Subcutaneous abdominal adipose tissue (tissue), 5 donors: Measurements from ENCODE around the gene FBXW8.

ENCODE experiments used
- H3K27ac ChIP-seq: one replicate; pipeline ENCODE4 v1.7.0; 2013; ENCODE audit warnings: low read depth, mild to moderate bottlenecking, inconsistent platforms, low read length, moderate library complexity
- H3K27me3 ChIP-seq, 5 donors: one replicate each; pipeline ENCODE4 v1.7.0; 2013; ENCODE audit warnings: low read length in 5 of 5, inconsistent platforms in 1 of 5; ENCODE audit not compliant: control insufficient read depth in 5 of 5, insufficient read depth in 4 of 5
- H3K36me3 ChIP-seq, 5 donors: one replicate each; pipeline ENCODE4 v1.7.0; 2013; ENCODE audit warnings: low read length in 5 of 5; ENCODE audit not compliant: control insufficient read depth in 5 of 5, insufficient read depth in 5 of 5
- H3K4me1 ChIP-seq, 5 donors: one replicate each; pipeline ENCODE4 v1.7.0; 2013; ENCODE audit warnings: low read length in 5 of 5, mild to moderate bottlenecking in 3 of 5, moderate library complexity in 1 of 5; ENCODE audit not compliant: control insufficient read depth in 5 of 5, insufficient read depth in 5 of 5
- H3K4me3 ChIP-seq, 5 donors: one replicate each; pipeline ENCODE4 v1.7.0; 2013; ENCODE audit warnings: low read length in 5 of 5, low read depth in 1 of 5
- H3K9ac ChIP-seq, 5 donors: one replicate each; pipeline ENCODE4 v1.7.0; 2013; ENCODE audit warnings: low read length in 5 of 5, mild to moderate bottlenecking in 4 of 5, moderate library complexity in 3 of 5
- H3K9me3 ChIP-seq, 5 donors: one replicate each; pipeline ENCODE4 v1.7.0; 2013; ENCODE audit warnings: low read length in 5 of 5; ENCODE audit not compliant: control insufficient read depth in 5 of 5
- donor health status: healthy.
- donor health status: healthy.
- donor health status: healthy.
- donor health status: healthy.
- donor health status: healthy.

The FBXW8 gene

GRCh38 chr12:117015811-117016210 is 105.1 kb downstream of the FBXW8 start:
- no peaks in the 10 kb centered on the region for H3K27me3 ChIP-seq
- H3K36me3 ChIP-seq, result peaks cover 24 to 41% (median 31%) of the 10 kb centered on the region in 5 donors
- H3K27ac ChIP-seq, result no peak overlapping the region
- no peak overlapping the region for H3K9ac ChIP-seq
- H3K4me3 ChIP-seq, result no peak overlapping the region
- H3K4me1 ChIP-seq, result peaks cover 0 to 10% (median 7%) of the 10 kb centered on the region in 5 donors
- H3K9me3 ChIP-seq, result peaks cover 0 to 16% (median 9%) of the 10 kb centered on the region in 5 donors

- Histone ChIP-seq H3K9me3 (peaks cover 0 to 16% (median 9%) of the 10 kb centered on the region in 5 donors), H3K36me3 (peaks cover 23 to 40% (median 33%) of the 10 kb centered on the region in 5 donors), H3K27ac (no peak overlapping the region)
These were observed 107.1 kb downstream of the FBXW8 start for GRCh38 chr12:117017807-117018206.

GRCh38 chr12:117018276-117018675 is 107.5 kb downstream of the FBXW8 start:
- H3K27me3 ChIP-seq, result no peaks in the 10 kb centered on the region
- no peak overlapping the region for H3K4me3 ChIP-seq
- peaks cover 23 to 44% (median 33%) of the 10 kb centered on the region in 5 donors for H3K36me3 ChIP-seq
- no peaks in the 10 kb centered on the region for H3K4me1 ChIP-seq
- H3K9me3 ChIP-seq, result peaks cover 0 to 16% (median 9%) of the 10 kb centered on the region in 5 donors
- H3K27ac ChIP-seq, result no peak overlapping the region
- H3K9ac ChIP-seq, result no peak overlapping the region

More at GRCh38 chr12:117017807-117018206, 107.1 kb downstream of the FBXW8 start:
- H3K4me3 ChIP-seq, result no peak overlapping the region
- H3K9ac ChIP-seq, result no peak overlapping the region
- no peaks in the 10 kb centered on the region for H3K27me3 ChIP-seq
- H3K4me1 ChIP-seq, result no peaks in the 10 kb centered on the region

- Histone ChIP-seq H3K27ac (no peak overlapping the region), H3K9me3 (peaks cover 0 to 16% (median 9%) of the 10 kb centered on the region in 5 donors), H3K9ac (no peak overlapping the region), H3K27me3 (no peaks in the 10 kb centered on the region), H3K36me3 (peaks cover 26 to 46% (median 33%) of the 10 kb centered on the region in 5 donors), H3K4me3 (no peak overlapping the region), H3K4me1 (no peaks in the 10 kb centered on the region)
These were observed 107.9 kb downstream of the FBXW8 start for GRCh38 chr12:117018685-117019084.

GRCh38 chr12:117019866-117020265 is 109.1 kb downstream of the FBXW8 start:
- Histone ChIP-seq H3K36me3 (peaks cover 24 to 51% (median 40%) of the 10 kb centered on the region in 5 donors), H3K9ac (no peak overlapping the region), H3K27ac (no peak overlapping the region), H3K27me3 (no peaks in the 10 kb centered on the region), H3K9me3 (peaks cover 0 to 5% (median 0%) of the 10 kb centered on the region in 5 donors), H3K4me1 (no peaks in the 10 kb centered on the region), H3K4me3 (no peak overlapping the region)

- no peak overlapping the region for H3K27ac ChIP-seq
These were observed 109.9 kb downstream of the FBXW8 start for GRCh38 chr12:117020536-117021220.

GRCh38 chr12:117022465-117022864 is 111.7 kb downstream of the FBXW8 start:
- H3K9ac ChIP-seq, result no peak overlapping the region
- H3K27ac ChIP-seq, result no peak overlapping the region
- H3K9me3 ChIP-seq, result no peaks in the 10 kb centered on the region
- H3K4me1 ChIP-seq, result peaks cover 0 to 7% (median 4%) of the 10 kb centered on the region in 5 donors
- H3K4me3 ChIP-seq, result no peak overlapping the region
- H3K27me3 ChIP-seq, result no peaks in the 10 kb centered on the region
- peaks cover 6 to 60% (median 42%) of the 10 kb centered on the region in 5 donors for H3K36me3 ChIP-seq

More at GRCh38 chr12:117020536-117021220, 109.9 kb downstream of the FBXW8 start:
- Histone ChIP-seq H3K36me3 (peaks cover 21 to 48% (median 38%) of the 10 kb centered on the region in 5 donors), H3K27me3 (no peaks in the 10 kb centered on the region), H3K9ac (no peak overlapping the region), H3K4me1 (peaks cover 0 to 4% (median 1%) of the 10 kb centered on the region in 5 donors), H3K9me3 (peaks cover 0 to 3% (median 0%) of the 10 kb centered on the region in 5 donors), H3K4me3 (no peak overlapping the region)

GRCh38 chr12:117023998-117024960 is 113.5 kb downstream of the FBXW8 start:
- Histone ChIP-seq H3K36me3 (peaks cover 7 to 66% (median 57%) of the 10 kb centered on the region in 5 donors), H3K4me1 (peaks cover 0 to 7% (median 4%) of the 10 kb centered on the region in 5 donors), H3K27me3 (no peaks in the 10 kb centered on the region), H3K27ac (no peak overlapping the region), H3K9me3 (no peaks in the 10 kb centered on the region), H3K4me3 (no peak overlapping the region), H3K9ac (no peak overlapping the region)

- H3K9ac ChIP-seq, result no peak overlapping the region
- H3K36me3 ChIP-seq, result peaks cover 7 to 68% (median 57%) of the 10 kb centered on the region in 5 donors
These were observed 114.3 kb downstream of the FBXW8 start for GRCh38 chr12:117024961-117025480.

More at GRCh38 chr12:117024961-117025480, 114.3 kb downstream of the FBXW8 start:
- H3K9me3 ChIP-seq, result no peaks in the 10 kb centered on the region
- H3K27me3 ChIP-seq, result no peaks in the 10 kb centered on the region
- H3K27ac ChIP-seq, result no peak overlapping the region
- H3K4me3 ChIP-seq, result no peak overlapping the region
- peaks cover 0 to 7% (median 4%) of the 10 kb centered on the region in 5 donors for H3K4me1 ChIP-seq
